Measurements from ENCODE around the gene C2CD5.

C2CD5 gene

DNA sequence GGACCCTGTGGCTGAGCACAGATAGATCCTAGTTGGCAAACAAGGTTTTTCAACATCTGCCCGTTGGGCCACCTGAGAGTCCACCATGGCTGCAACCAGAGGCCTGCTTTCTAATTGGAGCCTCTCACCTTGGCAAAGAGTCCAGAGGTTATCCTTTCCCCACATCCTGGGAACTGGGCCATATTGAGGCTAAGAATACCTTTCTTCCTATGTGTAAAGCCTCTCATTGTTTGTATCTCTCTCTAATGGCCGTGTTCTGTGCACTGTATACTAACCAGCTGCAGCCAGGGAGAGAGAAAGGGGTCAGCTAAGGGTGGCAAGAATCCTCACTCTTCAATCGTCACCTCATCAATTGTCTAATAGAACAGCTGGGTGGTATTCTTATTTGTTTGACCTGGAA lies 130.8 kb downstream of the C2CD5 start:
- 84% methylated on average over 1 of the region's 3 CpGs for WGBS
- Histone ChIP-seq H2BK120ac (ENCODE audit: low read depth, low read length) (no peak overlapping the region), H3K27ac (ENCODE audit: low read length, poor library complexity, severe bottlenecking) (no peak overlapping the region), H2BK5ac (ENCODE audit: low read depth, low read length, poor library complexity, severe bottlenecking) (no peak overlapping the region), H3K9ac (ENCODE audit: low read length) (no peak overlapping the region), H2AK5ac (ENCODE audit: low read length, severe bottlenecking) (no peak overlapping the region), H3K4me2 (ENCODE audit: low read length, poor library complexity, severe bottlenecking) (no peak overlapping the region), H4K8ac (ENCODE audit: low read length) (no peak overlapping the region), H3K14ac (ENCODE audit: low read length in 2 of 2) (no peak overlapping the region), H3K27me3 (ENCODE audit: control insufficient read depth in 1 of 2, insufficient read depth in 1 of 2, low read length in 2 of 2) (no peaks in the 10 kb centered on the region), H3K9me3 (ENCODE audit: control insufficient read depth, low read length) (no peaks in the 10 kb centered on the region), H3K4me3 (ENCODE audit: insufficient read depth in 1 of 2, low read depth in 1 of 2, low read length in 2 of 2) (no peak overlapping the region), H3K4me1 (ENCODE audit: control insufficient read depth, insufficient read depth, low read depth, low read length) (no peaks in the 10 kb centered on the region), H3K23ac (ENCODE audit: low read length in 2 of 2) (no peak overlapping the region), H3K36me3 (ENCODE audit: control insufficient read depth in 1 of 2, insufficient read depth in 2 of 2, low read depth in 1 of 2, low read length in 2 of 2) (no peaks in the 10 kb centered on the region), H2BK15ac (ENCODE audit: low read depth, poor library complexity, severe bottlenecking) (no peak overlapping the region), H4K91ac (ENCODE audit: low read length) (no peak overlapping the region), H3K79me1 (replicated peaks; ENCODE audit: low read length, poor library complexity, severe bottlenecking) (no peaks in the 10 kb centered on the region), H3K18ac (ENCODE audit: low read depth in 1 of 2, low read length in 2 of 2) (no peak overlapping the region), H3K4ac (ENCODE audit: low read depth in 1 of 2, low read length in 2 of 2) (no peak overlapping the region), H2BK12ac (ENCODE audit: low read length in 2 of 2) (no peak overlapping the region), H2AFZ (ENCODE audit: low read depth, low read length) (no peak overlapping the region)
- DNase-seq = no peak

DNA sequence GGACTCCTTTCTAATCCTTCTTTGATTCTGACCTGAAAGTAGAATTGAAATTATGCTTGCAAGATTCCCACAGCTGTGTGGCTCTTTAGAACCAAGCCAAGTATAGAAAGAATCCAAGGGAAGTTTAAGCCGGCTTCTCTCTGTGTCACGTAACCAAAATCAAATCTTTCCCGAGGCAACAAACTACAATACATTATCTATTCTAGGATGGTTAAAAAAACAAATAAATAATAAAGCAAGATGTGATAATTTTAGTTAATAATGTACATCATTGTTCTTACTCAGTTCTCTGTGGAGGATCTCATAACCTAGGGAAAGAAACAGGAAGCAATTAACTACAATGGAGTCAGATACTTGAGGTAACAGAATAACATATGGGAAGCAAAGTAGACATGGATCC lies 131.8 kb downstream of the C2CD5 start:
- no peak overlapping the region for H3K18ac ChIP-seq (ENCODE audit: low read depth in 1 of 2, low read length in 2 of 2)
- H2BK15ac ChIP-seq (ENCODE audit: low read depth, poor library complexity, severe bottlenecking) = no peak overlapping the region
- H3K27me3 ChIP-seq (ENCODE audit: control insufficient read depth in 1 of 2, insufficient read depth in 1 of 2, low read length in 2 of 2) = no peaks in the 10 kb centered on the region
- no peak overlapping the region for H2AFZ ChIP-seq (ENCODE audit: low read depth, low read length)
- no CpG with 5 or more reads among the region's 3 CpGs for WGBS
- no peak overlapping the region for H2BK120ac ChIP-seq (ENCODE audit: low read depth, low read length)
- no peaks in the 10 kb centered on the region for H3K9me3 ChIP-seq (ENCODE audit: control insufficient read depth, low read length)
- H3K4me2 ChIP-seq (ENCODE audit: low read length, poor library complexity, severe bottlenecking) = no peak overlapping the region
- DNase-seq = no peak
- no peak overlapping the region for H3K14ac ChIP-seq (ENCODE audit: low read length in 2 of 2)
- H2BK5ac ChIP-seq (ENCODE audit: low read depth, low read length, poor library complexity, severe bottlenecking) = no peak overlapping the region
- H4K91ac ChIP-seq (ENCODE audit: low read length) = no peak overlapping the region
- no peak overlapping the region for H3K23ac ChIP-seq (ENCODE audit: low read length in 2 of 2)
- no peak overlapping the region for H3K27ac ChIP-seq (ENCODE audit: low read length, poor library complexity, severe bottlenecking)
- no peak overlapping the region for H3K4ac ChIP-seq (ENCODE audit: low read depth in 1 of 2, low read length in 2 of 2)
- no peak overlapping the region for H4K8ac ChIP-seq (ENCODE audit: low read length)
- H3K9ac ChIP-seq (ENCODE audit: low read length) = no peak overlapping the region
- H3K4me1 ChIP-seq (ENCODE audit: control insufficient read depth, insufficient read depth, low read depth, low read length) = no peaks in the 10 kb centered on the region
- H2AK5ac ChIP-seq (ENCODE audit: low read length, severe bottlenecking) = no peak overlapping the region
- H3K79me1 ChIP-seq (replicated peaks; ENCODE audit: low read length, poor library complexity, severe bottlenecking) = no peaks in the 10 kb centered on the region
- no peaks in the 10 kb centered on the region for H3K36me3 ChIP-seq (ENCODE audit: control insufficient read depth in 1 of 2, insufficient read depth in 2 of 2, low read depth in 1 of 2, low read length in 2 of 2)
- no peak overlapping the region for H2BK12ac ChIP-seq (ENCODE audit: low read length in 2 of 2)
- H3K4me3 ChIP-seq (ENCODE audit: insufficient read depth in 1 of 2, low read depth in 1 of 2, low read length in 2 of 2) = no peak overlapping the region

DNA sequence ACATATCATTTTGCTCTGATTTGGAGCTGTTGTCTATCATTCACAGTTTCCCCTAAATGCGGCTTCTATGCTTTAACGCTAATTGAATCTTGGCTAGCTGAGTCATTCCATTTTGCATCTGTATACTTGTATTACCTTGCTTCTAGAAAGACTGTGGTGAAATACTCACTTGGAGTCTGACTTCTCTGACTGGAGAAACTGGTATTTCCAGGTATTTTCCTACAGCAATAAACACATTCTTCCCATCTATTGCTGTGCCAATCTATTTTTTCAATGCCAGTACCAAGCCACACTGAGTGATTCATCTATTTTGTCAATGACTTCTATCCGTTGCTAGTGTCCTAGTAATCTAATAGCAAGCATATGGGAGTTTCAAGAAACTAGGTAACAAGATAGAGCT lies 133.9 kb downstream of the C2CD5 start:
- no peak for DNase-seq
- no peak overlapping the region for H3K9ac ChIP-seq (ENCODE audit: low read length)
- no peak overlapping the region for H3K4me2 ChIP-seq (ENCODE audit: low read length, poor library complexity, severe bottlenecking)
- H3K14ac ChIP-seq (ENCODE audit: low read length in 2 of 2) = no peak overlapping the region
- WGBS = 100% methylated on average over 2 of the region's 3 CpGs
- H2BK12ac ChIP-seq (ENCODE audit: low read length in 2 of 2) = no peak overlapping the region
- no peak overlapping the region for H2AFZ ChIP-seq (ENCODE audit: low read depth, low read length)
- H3K18ac ChIP-seq (ENCODE audit: low read depth in 1 of 2, low read length in 2 of 2) = no peak overlapping the region
- H3K4ac ChIP-seq (ENCODE audit: low read depth in 1 of 2, low read length in 2 of 2) = no peak overlapping the region
- no peak overlapping the region for H4K8ac ChIP-seq (ENCODE audit: low read length)
- H3K4me1 ChIP-seq (ENCODE audit: control insufficient read depth, insufficient read depth, low read depth, low read length) = no peaks in the 10 kb centered on the region
- no peak overlapping the region for H2BK120ac ChIP-seq (ENCODE audit: low read depth, low read length)
- H3K9me3 ChIP-seq (ENCODE audit: control insufficient read depth, low read length) = no peaks in the 10 kb centered on the region
- H3K27me3 ChIP-seq (ENCODE audit: control insufficient read depth in 1 of 2, insufficient read depth in 1 of 2, low read length in 2 of 2) = no peaks in the 10 kb centered on the region
- no peak overlapping the region for H3K23ac ChIP-seq (ENCODE audit: low read length in 2 of 2)
- no peak overlapping the region for H2AK5ac ChIP-seq (ENCODE audit: low read length, severe bottlenecking)
- H4K91ac ChIP-seq (ENCODE audit: low read length) = no peak overlapping the region
- H3K79me1 ChIP-seq (replicated peaks; ENCODE audit: low read length, poor library complexity, severe bottlenecking) = no peaks in the 10 kb centered on the region
- H3K27ac ChIP-seq (ENCODE audit: low read length, poor library complexity, severe bottlenecking) = no peak overlapping the region
- no peak overlapping the region for H3K4me3 ChIP-seq (ENCODE audit: insufficient read depth in 1 of 2, low read depth in 1 of 2, low read length in 2 of 2)
- H2BK5ac ChIP-seq (ENCODE audit: low read depth, low read length, poor library complexity, severe bottlenecking) = no peak overlapping the region
- no peaks in the 10 kb centered on the region for H3K36me3 ChIP-seq (ENCODE audit: control insufficient read depth in 1 of 2, insufficient read depth in 2 of 2, low read depth in 1 of 2, low read length in 2 of 2)
- no peak overlapping the region for H2BK15ac ChIP-seq (ENCODE audit: low read depth, poor library complexity, severe bottlenecking)

DNA sequence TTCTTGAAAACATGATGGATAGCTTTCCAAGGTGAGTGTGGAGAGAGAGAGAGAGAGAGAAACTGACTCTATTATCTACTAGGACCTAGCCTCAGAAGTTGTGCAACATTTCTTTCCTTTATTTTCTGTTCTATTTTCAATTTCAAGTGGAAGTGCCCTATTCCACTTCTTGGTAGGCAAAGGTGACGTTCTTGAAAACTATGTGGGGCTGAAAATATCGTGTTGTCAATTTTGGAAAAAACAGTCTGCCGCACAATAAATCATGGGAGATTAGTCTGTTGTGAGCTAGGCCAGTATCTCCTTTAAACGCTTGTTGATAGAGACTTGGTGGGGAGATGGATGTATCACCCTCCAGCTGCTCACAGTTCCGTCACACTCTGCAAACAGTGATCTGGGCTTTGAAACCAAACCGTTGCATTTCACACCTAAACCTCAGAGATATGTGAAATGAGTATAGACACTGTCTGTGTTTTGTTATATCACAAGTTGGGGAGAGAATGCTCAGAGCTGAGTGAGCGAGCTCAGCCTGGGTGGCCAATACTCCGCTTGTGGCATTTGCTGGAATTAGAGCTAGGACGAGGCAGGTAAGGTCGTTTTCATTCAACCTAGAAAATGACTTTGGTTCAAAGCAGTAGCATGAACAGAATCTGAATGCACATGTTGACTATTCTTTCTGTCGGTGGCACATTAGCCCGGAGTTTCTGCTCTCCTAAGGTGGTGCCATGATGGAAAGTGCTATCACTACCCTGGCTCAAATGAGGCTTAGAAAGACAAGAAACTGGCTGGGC lies 134.8 kb downstream of the C2CD5 start:
- Histone ChIP-seq H4K8ac (ENCODE audit: low read length) (no peak overlapping the region), H3K4me3 (ENCODE audit: insufficient read depth in 1 of 2, low read depth in 1 of 2, low read length in 2 of 2) (no peak overlapping the region), H3K4me2 (ENCODE audit: low read length, poor library complexity, severe bottlenecking) (no peak overlapping the region), H2BK120ac (ENCODE audit: low read depth, low read length) (no peak overlapping the region), H3K23ac (ENCODE audit: low read length in 2 of 2) (no peak overlapping the region), H4K91ac (ENCODE audit: low read length) (no peak overlapping the region), H3K9ac (ENCODE audit: low read length) (no peak overlapping the region), H2AFZ (ENCODE audit: low read depth, low read length) (no peak overlapping the region), H2BK5ac (ENCODE audit: low read depth, low read length, poor library complexity, severe bottlenecking) (no peak overlapping the region), H3K9me3 (ENCODE audit: control insufficient read depth, low read length) (no peaks in the 10 kb centered on the region), H2AK5ac (ENCODE audit: low read length, severe bottlenecking) (no peak overlapping the region), H3K14ac (ENCODE audit: low read length in 2 of 2) (no peak overlapping the region), H2BK15ac (ENCODE audit: low read depth, poor library complexity, severe bottlenecking) (no peak overlapping the region), H3K79me1 (replicated peaks; ENCODE audit: low read length, poor library complexity, severe bottlenecking) (no peaks in the 10 kb centered on the region), H3K36me3 (ENCODE audit: control insufficient read depth in 1 of 2, insufficient read depth in 2 of 2, low read depth in 1 of 2, low read length in 2 of 2) (no peaks in the 10 kb centered on the region), H3K4me1 (ENCODE audit: control insufficient read depth, insufficient read depth, low read depth, low read length) (no peaks in the 10 kb centered on the region), H3K27ac (ENCODE audit: low read length, poor library complexity, severe bottlenecking) (no peak overlapping the region), H3K4ac (ENCODE audit: low read depth in 1 of 2, low read length in 2 of 2) (no peak overlapping the region), H2BK12ac (ENCODE audit: low read length in 2 of 2) (no peak overlapping the region), H3K18ac (ENCODE audit: low read depth in 1 of 2, low read length in 2 of 2) (no peak overlapping the region), H3K27me3 (ENCODE audit: control insufficient read depth in 1 of 2, insufficient read depth in 1 of 2, low read length in 2 of 2) (no peaks in the 10 kb centered on the region)
- WGBS = 86% methylated on average over 9 of the region's 12 CpGs
- no peak for DNase-seq

Measured in mesenchymal stem cell (in vitro differentiated cells and primary cell).